ENCODE measurements around the gene SH3RF3.

Gene SH3RF3

DNA sequence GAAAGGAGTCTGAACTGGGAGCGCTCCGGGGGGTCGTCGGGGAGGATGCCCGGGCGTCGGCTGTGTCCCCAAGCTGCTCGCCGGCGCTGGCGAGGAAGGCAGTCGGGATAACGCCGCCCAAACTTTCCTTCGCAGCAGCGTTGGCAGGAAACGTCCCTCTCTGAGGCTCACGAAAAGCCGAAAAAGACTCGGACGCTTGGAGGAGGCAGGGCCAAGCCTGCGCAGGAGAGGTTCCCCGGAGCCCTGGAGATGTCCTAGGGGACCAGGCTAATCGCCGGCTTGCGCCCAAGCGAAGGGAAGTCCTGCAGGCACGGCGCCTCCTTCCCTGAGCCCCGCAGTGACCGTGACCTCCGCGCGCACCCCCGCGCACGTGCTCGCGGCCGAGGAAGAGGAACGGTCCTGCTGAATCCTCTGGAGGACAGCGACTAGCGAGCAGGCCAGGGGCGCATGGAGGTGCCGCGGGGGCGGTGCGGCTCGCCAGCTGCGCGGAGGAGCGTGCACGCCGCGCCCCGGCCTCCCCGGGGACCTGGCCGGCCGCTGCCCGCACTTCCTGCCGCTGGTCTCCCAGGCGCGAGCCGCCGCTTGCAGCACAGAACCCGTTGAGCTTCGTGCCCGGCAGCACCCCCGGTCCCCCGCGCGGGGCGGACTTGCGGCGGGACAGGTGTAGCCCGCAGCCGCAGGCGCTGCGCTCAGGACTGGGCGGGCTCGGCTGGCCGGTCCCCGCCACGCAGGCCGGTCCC, at the start of gene SH3RF3:
SH3RF3 (plus strand) TSS at position 590 of the 740 bp plus-strand sequence.
- Histone ChIP-seq H4K20me1 (peaks cover 37 to 69% (median 50%) of the 10 kb centered on the region in 11 experiments; a peak in 20 of 22 replicates), H3K4me3 (peak within 1 kb of the TSS; percentile 66 to 98 (median 88)), H3K9ac (peak within 1 kb of the TSS; percentile 74 to 94 (median 89)), H3K27ac (peak within 1 kb of the TSS; percentile 9 to 94 (median 88); a peak in 21 of 22 replicates), H3K36me3 (peaks cover 0 to 10% (median 0%) of the 10 kb centered on the region in 11 experiments; a peak in 2 of 22 replicates), H3K4me1 (peaks cover 52 to 71% (median 64%) of the 10 kb centered on the region in 10 experiments), H3K9me3 (replicated peaks in 1 of 11) (no peaks in the 10 kb centered on the region), H3K4me2 (peak within 1 kb of the TSS; percentile 87 to 97 (median 93)), H3K27me3 (peaks cover 0 to 16% (median 0%) of the 10 kb centered on the region in 11 experiments; a peak in 5 of 22 replicates)
- TF ChIP-seq Cebpa-rat (IDR thresholded peaks at IDR 0.05), result no peak

DNA sequence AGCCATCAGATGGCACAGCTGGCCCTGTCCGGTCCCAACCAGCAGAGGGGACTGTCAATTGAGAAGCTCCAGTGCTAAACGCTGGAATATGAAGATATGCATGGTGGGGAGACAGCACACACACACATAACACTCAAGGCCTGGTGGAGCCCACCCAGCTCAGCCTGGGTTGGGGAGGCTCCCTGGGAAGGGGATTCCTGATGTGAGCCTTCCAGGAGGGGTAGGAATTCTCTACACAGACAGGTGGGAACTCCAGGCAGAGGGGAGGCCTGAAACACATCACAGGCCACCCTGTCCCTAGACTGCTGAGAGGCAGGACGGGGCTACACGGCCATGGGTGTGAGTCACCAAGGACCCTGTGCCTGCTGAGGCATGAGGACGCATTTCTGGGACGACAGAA, 49.4 kb upstream of the SH3RF3 start:
- no peak overlapping the region for H3K9ac ChIP-seq
- H3K4me1 ChIP-seq, result no peaks in the 10 kb centered on the region
- H3K27me3 ChIP-seq, result 0 out of 22 replicates have a peak, but pooled peaks cover 0 to 3% (median 0%) of the 10 kb centered on the region in 11 experiments
- H3K36me3 ChIP-seq, result no peaks in the 10 kb centered on the region
- H3K27ac ChIP-seq, result no peak overlapping the region
- no peaks in the 10 kb centered on the region for H3K9me3 ChIP-seq (replicated peaks in 1 of 11)
- no peak overlapping the region for H3K4me2 ChIP-seq
- no peak overlapping the region for H3K4me3 ChIP-seq
- no peaks in the 10 kb centered on the region for H4K20me1 ChIP-seq
- TF ChIP-seq Cebpa-rat (IDR thresholded peaks at IDR 0.05), result no peak

DNA sequence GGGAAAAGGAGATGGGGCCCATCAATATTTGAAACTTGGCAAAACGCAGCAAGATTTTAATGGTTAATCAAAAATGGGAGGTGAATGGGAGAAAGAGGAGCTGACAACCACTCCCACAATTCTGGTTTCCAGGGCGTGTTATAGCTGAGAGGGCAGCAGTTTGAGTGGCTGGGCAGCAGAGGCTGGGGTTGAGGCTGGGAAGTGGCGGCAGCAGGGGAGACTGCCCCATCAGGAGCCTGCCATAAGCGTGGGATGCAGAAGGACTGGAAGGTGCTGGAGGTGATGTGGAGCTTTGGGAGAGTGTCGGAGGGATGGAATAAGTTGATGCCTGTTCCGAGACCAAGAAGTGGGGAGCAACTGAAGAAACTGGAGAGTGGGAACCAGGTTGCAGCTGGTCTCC, 48.9 kb upstream of the SH3RF3 start:
- H3K4me2 ChIP-seq, result no peak overlapping the region
- 0 out of 22 replicates have a peak, but pooled peaks cover 0 to 3% (median 0%) of the 10 kb centered on the region in 11 experiments for H3K27me3 ChIP-seq
- H3K4me3 ChIP-seq, result no peak overlapping the region
- TF ChIP-seq Cebpa-rat (IDR thresholded peaks at IDR 0.05), result no peak
- no peaks in the 10 kb centered on the region for H4K20me1 ChIP-seq
- no peaks in the 10 kb centered on the region for H3K4me1 ChIP-seq
- H3K9me3 ChIP-seq (replicated peaks in 1 of 11), result no peaks in the 10 kb centered on the region
- no peak overlapping the region for H3K27ac ChIP-seq
- no peaks in the 10 kb centered on the region for H3K36me3 ChIP-seq
- H3K9ac ChIP-seq, result no peak overlapping the region

DNA sequence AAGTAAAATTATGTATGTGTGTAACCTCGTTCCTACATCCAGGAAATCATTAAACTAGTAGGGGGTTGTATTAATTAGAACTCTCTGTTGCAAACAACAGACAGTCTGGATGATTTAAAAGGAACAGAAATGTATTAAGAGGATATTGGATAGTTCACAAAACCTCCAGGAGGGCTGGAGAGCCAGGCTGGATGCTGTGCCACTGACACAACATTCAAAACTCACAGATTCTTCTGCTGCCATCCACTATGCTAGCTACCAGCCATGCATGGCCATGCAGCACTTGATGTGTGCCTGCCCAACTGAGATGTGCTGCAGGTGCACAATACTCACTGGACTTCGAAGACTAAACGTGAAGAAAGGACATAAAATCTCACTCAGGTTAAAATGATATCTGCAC, 48.2 kb upstream of the SH3RF3 start:
- H3K4me2 ChIP-seq, result no peak overlapping the region
- H3K27ac ChIP-seq, result no peak overlapping the region
- H4K20me1 ChIP-seq, result no peaks in the 10 kb centered on the region
- no peaks in the 10 kb centered on the region for H3K36me3 ChIP-seq
- TF ChIP-seq Cebpa-rat (IDR thresholded peaks at IDR 0.05), result no peak
- 0 out of 22 replicates have a peak, but pooled peaks cover 0 to 3% (median 0%) of the 10 kb centered on the region in 11 experiments for H3K27me3 ChIP-seq
- peaks cover 0 to 3% (median under 1%) of the 10 kb centered on the region in 11 experiments; a peak in 6 of 22 replicates for H3K9me3 ChIP-seq (replicated peaks in 1 of 11)
- no peak overlapping the region for H3K4me3 ChIP-seq
- H3K4me1 ChIP-seq, result no peaks in the 10 kb centered on the region
- no peak overlapping the region for H3K9ac ChIP-seq

DNA sequence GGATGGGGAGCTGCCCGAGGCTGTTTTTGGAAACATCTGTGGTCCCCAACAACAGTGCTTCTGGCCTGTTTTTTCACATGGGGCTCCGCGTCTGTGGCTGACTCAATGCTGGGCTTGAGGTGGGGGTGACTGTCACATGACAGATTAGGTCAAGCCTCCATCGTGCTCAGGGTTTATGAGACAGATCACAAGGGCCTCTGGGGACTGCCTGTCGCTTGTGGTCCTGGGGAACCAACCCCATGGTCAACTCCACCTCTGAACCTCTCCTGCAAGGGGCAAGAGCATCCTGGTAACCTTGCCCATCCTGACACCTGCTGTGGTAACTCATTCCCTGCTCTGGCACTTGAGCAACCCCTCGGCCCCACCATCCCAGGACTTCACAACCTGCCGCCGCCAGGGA, 47.6 kb upstream of the SH3RF3 start:
- Histone ChIP-seq H3K36me3 (no peaks in the 10 kb centered on the region), H3K27me3 (0 out of 22 replicates have a peak, but pooled peaks cover 0 to 3% (median 0%) of the 10 kb centered on the region in 11 experiments), H3K27ac (no peak overlapping the region), H4K20me1 (no peaks in the 10 kb centered on the region), H3K4me2 (no peak overlapping the region), H3K4me3 (no peak overlapping the region), H3K9ac (no peak overlapping the region), H3K4me1 (no peaks in the 10 kb centered on the region), H3K9me3 (replicated peaks in 1 of 11) (peaks cover 0 to 9% (median 6%) of the 10 kb centered on the region in 11 experiments; a peak in 8 of 22 replicates)
- no peak for TF ChIP-seq Cebpa-rat (IDR thresholded peaks at IDR 0.05)

DNA sequence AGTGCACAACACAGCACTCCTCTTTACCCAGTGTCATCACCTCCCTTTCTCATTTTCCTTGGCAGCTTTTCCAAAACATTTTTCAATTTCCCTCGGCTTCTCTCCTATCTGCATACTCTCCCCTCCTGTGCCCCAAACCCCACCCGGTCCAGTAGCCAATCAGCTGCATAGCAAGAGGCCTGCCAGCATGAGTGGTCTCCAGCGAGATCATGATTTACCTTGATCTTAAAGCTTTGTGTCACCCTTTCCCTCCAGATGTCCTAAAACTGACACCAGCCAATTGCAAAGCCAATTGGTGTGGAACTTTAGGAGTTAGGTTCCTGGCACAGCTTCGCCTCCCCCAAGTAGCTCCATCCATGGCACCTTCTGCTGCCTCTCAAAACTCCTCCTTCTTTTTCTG, 45.2 kb upstream of the SH3RF3 start:
- no peaks in the 10 kb centered on the region for H4K20me1 ChIP-seq
- H3K4me3 ChIP-seq, result no peak overlapping the region
- H3K4me1 ChIP-seq, result no peaks in the 10 kb centered on the region
- no peak overlapping the region for H3K4me2 ChIP-seq
- H3K36me3 ChIP-seq, result no peaks in the 10 kb centered on the region
- H3K9ac ChIP-seq, result no peak overlapping the region
- H3K27ac ChIP-seq, result no peak overlapping the region
- no peak for TF ChIP-seq Cebpa-rat (IDR thresholded peaks at IDR 0.05)
- peaks cover 0 to 25% (median 13%) of the 10 kb centered on the region in 11 experiments; a peak in 11 of 22 replicates for H3K9me3 ChIP-seq (replicated peaks in 1 of 11)
- H3K27me3 ChIP-seq, result 0 out of 22 replicates have a peak, but pooled peaks cover 0 to 3% (median 0%) of the 10 kb centered on the region in 11 experiments

DNA sequence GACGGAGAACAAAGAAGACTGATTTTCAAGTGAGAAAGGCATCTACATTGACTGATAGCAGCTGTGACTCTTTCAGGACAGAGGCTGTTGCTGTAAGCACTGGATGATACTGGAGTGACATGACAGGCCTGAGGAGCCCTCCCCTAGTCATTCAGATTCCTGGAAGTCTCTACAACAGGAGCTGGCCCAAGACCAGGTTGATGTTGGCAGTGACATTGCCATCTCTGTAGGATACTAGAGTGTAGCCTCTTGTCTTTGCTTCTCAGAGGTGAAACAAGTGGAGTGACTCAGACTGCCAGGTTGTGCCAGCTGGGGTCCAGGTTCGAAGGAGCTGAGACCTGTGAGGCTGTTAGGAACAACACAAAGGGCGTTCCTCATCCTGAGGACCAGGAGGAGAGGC, 44.7 kb upstream of the SH3RF3 start:
- Histone ChIP-seq H3K4me2 (no peak overlapping the region), H3K4me3 (no peak overlapping the region), H3K36me3 (no peaks in the 10 kb centered on the region), H4K20me1 (no peaks in the 10 kb centered on the region), H3K27ac (no peak overlapping the region), H3K27me3 (0 out of 22 replicates have a peak, but pooled peaks cover 0 to 3% (median 0%) of the 10 kb centered on the region in 11 experiments), H3K9me3 (replicated peaks in 1 of 11) (peaks cover 0 to 25% (median 15%) of the 10 kb centered on the region in 11 experiments; a peak in 15 of 22 replicates), H3K4me1 (peaks cover 0 to 5% (median 2%) of the 10 kb centered on the region in 10 experiments; a peak in 6 of 20 replicates), H3K9ac (no peak overlapping the region)
- no peak for TF ChIP-seq Cebpa-rat (IDR thresholded peaks at IDR 0.05)

DNA sequence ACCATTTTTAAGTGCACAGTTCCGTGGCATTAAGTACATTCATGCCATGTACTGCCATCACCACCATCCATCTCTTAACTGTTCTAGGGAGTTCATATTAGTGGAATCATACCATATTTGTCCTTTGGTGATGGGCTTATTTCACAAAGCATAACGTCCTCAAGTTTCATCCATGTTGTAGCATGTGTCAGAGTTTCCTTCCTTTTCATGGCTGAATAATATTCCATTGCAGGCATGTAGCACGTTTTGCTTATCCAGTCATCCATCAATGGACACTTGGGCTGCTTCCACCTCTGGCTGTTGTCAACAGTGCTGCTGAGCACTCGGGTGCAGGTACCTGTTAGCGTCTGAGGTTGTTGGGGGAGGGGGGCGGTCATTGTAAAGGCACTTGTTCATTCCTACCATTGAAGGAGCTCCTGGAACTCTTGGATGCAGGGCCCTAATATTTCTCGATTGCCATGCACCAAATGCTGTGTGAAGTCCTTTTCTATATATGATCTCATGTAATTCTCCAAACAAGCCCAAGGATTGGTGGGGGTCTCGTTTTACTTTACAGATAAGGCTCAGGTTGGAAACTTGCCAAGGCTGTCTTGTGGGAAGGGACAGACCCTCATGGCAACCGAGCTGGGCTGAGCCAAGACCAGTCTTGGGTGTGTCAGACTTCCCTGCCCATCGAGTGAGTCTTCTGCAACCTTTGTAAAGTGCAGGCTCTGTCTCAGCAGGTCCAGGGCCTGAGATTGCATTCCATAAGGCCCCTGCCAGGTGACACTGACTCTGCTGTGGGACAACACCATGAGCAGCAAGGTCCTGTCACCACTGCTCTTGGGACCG, 42.9 kb upstream of the SH3RF3 start:
- Histone ChIP-seq H3K4me1 (peaks cover 0 to 8% (median 6%) of the 10 kb centered on the region in 10 experiments; a peak in 6 of 20 replicates), H3K9me3 (replicated peaks in 1 of 11) (peaks cover 0 to 41% (median 22%) of the 10 kb centered on the region in 11 experiments; a peak in 15 of 22 replicates), H4K20me1 (no peaks in the 10 kb centered on the region), H3K36me3 (no peaks in the 10 kb centered on the region), H3K4me2 (no peak overlapping the region), H3K9ac (no peak overlapping the region), H3K27ac (no peak overlapping the region), H3K27me3 (no peaks in the 10 kb centered on the region), H3K4me3 (no peak overlapping the region)
- no peak for TF ChIP-seq Cebpa-rat (IDR thresholded peaks at IDR 0.05)

DNA sequence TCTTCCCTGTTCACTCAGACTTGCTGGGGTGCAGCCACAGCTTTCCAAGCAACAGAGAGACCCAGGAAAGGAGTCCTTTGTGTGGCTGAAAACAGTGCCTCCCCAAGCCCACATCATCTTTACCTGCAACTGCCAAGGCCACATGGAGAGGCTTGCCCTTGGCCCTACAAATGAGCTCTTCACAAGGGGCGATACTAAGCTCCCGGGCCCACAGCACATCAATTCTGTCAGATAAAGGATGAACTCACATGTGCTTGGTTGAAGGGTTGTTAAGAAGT, 42.3 kb upstream of the SH3RF3 start:
- Histone ChIP-seq H3K4me1 (peaks cover 0 to 8% (median 6%) of the 10 kb centered on the region in 10 experiments; a peak in 6 of 20 replicates), H3K36me3 (no peaks in the 10 kb centered on the region), H3K9ac (no peak overlapping the region), H3K4me2 (no peak overlapping the region), H3K27me3 (no peaks in the 10 kb centered on the region), H4K20me1 (no peaks in the 10 kb centered on the region), H3K9me3 (replicated peaks in 1 of 11) (peaks cover 0 to 46% (median 22%) of the 10 kb centered on the region in 11 experiments; a peak in 15 of 22 replicates), H3K4me3 (no peak overlapping the region), H3K27ac (no peak overlapping the region)
- no peak for TF ChIP-seq Cebpa-rat (IDR thresholded peaks at IDR 0.05)

Data from BLaER1 treated with 17β-estradiol and CSF1 and Interleukin-3, amounts not matched to agents 10 nM and 100 nM (cell line).